GM18505 (cell line): ENCODE results near the gene AP1S3.

Source experiments
- ATAC-seq: cut with Tn5 transposase; IDR thresholded peaks from one replicate; pipeline ENCODE4 v1.9.1; 2021; ENCODE audit not compliant: unreplicated experiment
- POLR2A ChIP-seq: IDR thresholded peaks from 4 replicates; pipeline ENCODE4 v1.6.1; 2011; ENCODE audit warnings: borderline replicate concordance; ENCODE audit not compliant: insufficient read depth, insufficient read length; ENCODE audit errors: extremely low read depth

Gene AP1S3

DNA sequence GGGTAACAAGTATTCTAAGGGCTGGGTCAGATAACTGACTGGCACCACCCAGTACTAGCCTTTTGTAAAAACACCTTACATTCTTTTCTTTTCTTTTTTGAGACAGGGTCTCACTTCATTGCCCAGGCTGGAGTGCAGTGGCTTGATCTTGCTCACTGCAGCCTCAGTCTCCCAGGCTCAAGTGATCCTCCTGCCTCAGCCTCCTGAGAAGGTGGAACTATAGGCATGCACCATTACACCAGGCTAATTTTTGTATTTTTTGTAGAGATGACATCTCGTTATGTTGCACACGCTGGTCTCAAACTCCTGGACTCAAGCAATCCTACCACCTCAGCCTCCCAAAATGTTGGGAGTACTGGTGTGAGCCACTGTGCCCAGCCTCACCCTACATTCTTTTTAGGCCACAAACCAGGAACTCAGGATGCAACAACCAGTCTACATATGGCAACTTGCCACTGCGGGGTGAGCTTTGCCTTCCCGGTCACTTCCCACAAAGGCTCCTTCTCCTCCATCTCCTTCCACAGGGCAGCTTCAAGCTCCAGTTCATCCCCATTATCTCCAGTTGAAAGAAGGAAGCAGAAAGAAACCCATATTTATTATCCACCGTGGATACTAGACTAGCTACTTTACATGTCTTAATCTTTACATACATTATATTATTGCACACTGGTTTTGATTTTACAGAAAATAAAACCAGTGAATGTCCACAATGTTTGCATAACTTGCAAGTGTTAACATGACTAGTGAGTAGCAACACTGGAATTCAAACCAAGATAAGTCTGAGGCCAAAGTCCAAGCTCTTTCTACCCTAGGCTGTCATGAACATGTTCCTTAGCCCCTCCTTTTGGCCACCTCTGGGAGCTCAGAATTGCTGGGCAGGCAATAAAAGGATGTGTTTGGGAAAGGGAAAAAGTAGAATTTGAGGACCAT lies 23.7 kb upstream of the AP1S3 start:
- TF ChIP-seq POLR2A: no peak
- ATAC-seq: no peak

DNA sequence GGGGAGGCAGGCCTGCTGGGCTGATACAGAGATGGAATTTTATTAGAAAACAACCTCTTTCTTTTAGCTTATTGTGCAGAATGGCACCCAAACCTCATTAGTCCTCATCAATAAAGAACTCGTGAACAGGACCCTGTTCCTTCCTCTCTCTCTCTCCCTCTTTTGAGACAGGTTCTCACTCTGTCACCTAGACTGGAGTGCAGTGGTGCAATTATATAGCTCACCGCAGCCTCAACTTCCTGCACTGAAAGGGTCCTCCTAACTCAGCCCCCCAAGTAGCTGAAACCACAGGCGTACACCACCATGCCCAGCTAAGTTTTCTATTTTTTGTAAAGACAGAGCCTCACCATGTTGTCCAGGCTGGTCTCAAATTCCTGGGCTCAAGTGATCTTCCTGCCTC lies 21.7 kb upstream of the AP1S3 start:
- ATAC-seq: no peak
- no peak for TF ChIP-seq POLR2A

DNA sequence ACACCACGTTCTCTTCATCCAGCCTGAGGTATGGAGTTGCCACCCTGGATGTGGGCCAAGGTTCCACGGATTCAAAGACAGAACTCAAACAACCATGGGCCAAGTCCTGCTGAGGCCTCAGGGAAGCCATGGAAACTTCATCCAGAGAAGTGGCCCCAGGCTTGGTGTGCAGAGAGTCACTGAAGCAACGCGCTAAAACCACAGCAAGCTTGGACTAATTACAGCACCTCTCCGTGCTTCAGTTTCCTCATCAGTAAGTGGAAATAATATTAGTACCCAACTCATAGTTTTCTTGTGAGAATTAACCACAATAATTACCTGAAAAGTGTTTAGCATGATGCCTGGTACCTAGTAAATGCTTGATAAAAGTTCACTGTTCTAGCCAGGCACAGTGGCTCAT lies 19.2 kb upstream of the AP1S3 start:
- no peak for ATAC-seq

DNA sequence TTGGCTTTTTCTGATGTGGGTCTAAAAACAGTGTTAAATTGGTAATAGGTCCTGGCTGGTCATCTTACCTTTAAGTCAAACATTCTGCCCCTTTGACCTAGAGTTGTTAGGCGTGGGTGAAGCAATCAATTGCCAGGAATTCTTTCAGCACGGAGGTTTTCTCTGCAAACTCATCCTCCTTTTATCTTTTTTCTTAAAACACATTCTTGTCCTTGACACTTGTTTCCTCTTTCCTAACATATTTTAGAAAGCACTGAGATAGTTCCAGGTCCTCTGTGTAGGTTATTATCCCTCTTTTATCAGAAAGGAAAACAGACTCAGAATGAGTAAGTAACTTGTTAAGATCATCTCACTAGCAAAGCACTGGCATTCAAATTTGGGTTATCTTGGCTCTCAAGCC lies 18.6 kb upstream of the AP1S3 start:
- TF ChIP-seq POLR2A: no peak
- no peak for ATAC-seq

More for the DNA sequence above, 19.2 kb upstream of the AP1S3 start:
- no peak for TF ChIP-seq POLR2A

DNA sequence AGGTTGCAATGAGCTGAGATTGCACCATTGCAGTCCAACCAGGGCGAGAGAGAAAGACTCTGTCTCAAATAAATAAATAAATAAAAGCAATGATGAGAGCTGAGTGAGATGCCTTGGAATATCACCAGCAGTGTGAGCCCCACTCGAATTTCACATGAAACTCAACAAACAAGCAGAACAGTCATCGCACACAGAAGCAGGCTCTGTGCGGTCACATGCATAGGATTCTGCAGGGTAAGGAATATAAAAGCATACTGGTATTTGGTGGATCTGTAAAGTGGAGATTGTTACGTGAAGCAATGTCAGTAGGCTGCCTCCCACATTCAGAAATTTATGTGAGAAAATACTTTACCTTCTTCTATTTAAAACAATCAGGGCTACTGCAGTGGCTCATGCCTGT lies 18.0 kb upstream of the AP1S3 start:
- no peak for TF ChIP-seq POLR2A
- ATAC-seq: no peak

DNA sequence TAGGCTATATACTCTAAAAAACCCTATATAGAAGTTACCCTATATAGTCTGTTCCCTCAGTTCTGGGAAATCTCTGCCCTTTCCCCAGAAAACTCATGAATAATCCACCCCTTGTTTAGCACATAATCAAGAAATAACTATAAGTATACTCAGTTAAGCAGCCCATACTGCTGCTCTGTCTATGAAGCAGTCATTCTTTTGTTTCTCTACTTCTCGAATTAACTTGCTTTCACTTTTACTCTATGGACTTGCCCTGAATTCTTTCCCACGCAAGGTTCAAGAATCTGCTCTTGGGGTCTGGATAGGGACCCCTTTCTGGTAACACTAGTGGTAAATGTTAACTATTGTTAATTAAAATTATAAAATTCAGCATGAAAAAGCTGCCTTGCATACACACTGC lies 17.4 kb upstream of the AP1S3 start:
- ATAC-seq: no peak

DNA sequence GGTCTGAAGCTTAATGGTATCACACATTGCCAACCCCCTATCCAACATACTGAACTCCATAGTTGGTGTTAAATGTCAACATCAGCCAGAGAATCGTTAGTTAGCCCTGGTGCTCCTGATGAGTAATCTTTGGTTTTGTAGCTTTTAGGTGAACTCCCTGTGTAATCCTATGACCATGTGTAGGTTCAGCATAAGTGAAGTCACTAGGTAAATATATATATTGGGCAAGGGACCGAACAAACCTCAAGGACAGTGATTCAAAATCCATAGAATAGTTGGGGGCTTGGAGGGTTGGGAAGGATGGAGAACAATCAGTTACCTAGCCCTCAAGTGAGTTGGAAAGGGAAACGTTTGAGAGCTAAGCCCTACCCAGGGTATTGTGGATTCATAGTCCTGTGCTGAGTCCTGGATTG lies 16.0 kb upstream of the AP1S3 start:
- no peak for TF ChIP-seq POLR2A
- no peak for ATAC-seq

More for the DNA sequence above, 17.4 kb upstream of the AP1S3 start:
- no peak for TF ChIP-seq POLR2A

DNA sequence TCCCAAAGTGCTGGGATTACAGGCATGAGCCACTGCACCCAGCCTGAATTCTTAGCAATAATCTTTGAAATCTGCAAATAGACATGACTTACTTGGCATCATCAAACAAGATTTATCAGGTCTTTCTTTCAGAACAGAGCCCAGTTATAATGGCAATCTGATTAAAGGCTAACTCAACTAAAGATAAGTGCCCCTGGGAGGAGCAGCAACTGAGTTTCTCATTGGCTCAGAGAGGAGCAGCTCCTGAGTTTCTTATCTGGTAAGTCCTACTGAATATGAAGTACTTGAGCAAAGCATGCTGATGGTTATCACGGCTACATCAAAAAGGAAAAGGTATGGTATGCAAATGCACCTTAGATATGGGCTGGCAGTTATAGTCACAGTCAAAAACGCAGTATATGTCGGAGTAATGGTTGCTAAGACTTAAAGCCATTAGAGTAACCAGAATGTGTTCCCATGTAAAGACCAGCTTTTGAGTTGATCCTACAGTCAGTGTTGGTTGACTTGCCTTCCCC lies 15.0 kb upstream of the AP1S3 start:
- ATAC-seq: no peak
- no peak for TF ChIP-seq POLR2A

DNA sequence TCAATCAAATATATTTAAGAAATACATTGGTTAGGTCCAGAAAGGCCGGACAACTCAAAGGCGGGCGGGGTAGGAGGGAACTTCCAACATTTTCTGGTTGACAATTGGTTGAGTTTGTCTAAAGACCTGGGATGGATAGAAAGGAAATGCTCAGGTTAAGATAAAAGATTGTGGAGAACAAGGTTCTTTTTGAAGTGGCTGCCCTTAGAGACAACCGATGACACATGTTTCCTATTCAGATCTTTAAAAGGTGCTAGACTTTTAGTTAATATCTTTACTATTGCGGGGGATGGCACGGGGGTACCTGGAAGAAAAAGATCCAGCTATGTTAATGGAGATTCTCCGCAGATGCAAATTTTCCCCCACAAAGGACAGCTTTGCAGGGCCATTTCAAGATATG lies 10.0 kb upstream of the AP1S3 start:
- no peak for ATAC-seq
- no peak for TF ChIP-seq POLR2A

DNA sequence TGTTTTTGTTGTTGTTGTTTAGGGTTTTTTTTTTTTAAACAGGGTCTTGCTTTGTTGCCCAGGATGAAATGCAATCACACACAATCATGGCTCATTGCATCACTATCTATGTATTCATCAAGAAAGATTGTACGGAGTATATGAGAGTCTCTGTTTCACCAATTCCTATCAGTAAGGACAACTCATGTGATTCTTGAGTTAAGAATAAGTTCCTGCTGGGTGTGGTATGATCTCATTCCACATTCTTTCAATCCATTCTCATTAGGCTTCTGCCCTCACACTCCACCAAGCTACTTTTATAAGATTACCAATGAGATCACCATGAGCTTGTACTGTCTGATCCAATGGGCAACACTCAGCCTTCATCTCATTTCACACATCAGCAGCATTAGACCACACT lies 9.1 kb upstream of the AP1S3 start:
- no peak for ATAC-seq
- TF ChIP-seq POLR2A: no peak

DNA sequence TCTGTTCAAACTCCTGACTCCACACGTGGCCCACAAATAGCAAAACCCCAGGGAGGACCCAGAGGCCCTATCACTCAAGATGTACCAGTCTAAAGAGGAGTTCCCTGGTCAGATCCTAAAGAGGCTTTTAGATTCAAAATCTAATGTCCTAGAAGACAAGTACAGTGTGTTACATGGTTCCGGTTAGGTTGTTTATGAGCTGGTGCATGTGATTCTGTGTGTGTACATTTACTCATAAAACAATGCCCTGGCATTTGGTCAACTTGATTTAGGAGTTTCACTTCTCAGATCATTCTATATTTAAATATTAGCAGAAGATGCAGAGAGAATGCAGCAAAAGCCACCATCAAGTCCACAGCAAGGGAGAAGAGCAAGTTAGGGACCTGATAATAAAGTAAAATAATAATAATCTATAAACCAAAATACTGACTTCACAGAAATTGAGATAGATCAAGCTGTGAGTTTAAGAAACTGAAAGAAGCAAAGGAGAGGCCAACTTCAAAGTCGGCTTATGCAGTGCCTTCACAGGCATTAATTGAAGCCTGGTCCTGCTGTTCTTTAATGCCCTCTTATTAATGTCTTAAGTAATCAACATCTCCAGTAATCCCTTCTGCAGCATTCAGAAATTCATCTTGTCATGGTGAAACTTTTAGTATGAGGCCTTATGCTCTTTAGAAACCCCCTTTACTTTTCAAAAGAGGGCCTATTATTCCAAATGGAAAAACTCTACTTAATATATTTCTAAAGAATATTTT lies 4.2 kb upstream of the AP1S3 start:
- ATAC-seq: no peak
- TF ChIP-seq POLR2A: no peak

DNA sequence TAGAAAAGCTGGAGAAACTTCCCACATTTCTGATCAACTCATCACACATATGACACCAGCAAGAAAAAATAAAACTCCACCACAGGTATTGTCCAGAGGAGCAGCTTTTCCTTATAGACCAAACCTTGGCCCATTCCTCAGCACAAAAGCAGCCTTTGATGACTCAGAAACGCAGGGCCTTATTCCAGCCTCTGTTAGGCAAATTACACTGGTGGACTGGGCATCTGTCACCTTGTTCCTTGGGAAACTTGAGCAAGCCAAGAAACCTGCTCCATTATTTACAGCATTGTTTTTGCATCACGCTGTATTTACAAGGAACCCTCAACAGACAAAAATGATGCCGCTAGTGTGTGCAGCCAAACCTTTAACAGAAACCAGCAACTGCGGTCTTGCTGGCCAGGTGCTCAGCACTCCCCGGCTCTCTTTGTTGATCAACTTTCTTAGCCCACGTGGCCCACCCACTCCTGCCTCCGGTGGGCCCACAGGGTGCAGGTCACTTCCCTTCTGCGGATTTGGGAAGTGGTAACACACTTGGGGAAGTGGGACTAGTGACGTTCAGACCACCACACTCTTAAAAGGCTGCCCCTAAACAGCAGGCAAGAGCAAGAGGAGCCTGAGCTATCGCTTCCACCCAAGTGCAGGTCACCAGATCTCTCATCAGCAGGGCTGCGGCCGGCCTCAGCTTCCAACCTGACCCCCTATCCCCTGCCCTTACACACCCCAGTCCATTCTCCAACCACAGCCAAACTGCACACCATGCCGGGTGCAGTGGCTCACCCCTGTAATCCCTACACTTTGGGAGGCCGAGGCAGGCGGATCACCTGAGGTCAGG lies 1.5 kb downstream of the AP1S3 start:
- ATAC-seq: peak; percentile 66
- TF ChIP-seq POLR2A: peak; percentile 66

DNA sequence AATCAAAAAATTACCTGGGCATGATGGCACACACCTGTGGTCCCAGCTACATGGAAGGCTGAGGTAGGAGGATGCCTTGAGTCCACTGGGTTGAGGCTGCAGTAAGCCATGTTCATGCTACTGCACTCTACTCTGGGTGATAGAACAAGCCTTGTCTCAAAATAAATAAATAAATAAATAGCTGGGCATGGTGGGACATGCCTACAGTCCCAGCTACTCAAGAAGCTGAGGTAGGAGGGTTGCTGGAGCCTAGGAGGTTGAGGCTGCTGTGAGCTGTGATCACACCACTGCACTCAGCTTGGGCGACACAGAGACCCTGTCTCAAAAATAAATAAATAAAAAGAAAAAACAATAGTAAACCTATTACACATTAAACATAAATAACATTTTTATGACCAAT lies 3.0 kb downstream of the AP1S3 start:
- ATAC-seq: no peak
- no peak for TF ChIP-seq POLR2A

DNA sequence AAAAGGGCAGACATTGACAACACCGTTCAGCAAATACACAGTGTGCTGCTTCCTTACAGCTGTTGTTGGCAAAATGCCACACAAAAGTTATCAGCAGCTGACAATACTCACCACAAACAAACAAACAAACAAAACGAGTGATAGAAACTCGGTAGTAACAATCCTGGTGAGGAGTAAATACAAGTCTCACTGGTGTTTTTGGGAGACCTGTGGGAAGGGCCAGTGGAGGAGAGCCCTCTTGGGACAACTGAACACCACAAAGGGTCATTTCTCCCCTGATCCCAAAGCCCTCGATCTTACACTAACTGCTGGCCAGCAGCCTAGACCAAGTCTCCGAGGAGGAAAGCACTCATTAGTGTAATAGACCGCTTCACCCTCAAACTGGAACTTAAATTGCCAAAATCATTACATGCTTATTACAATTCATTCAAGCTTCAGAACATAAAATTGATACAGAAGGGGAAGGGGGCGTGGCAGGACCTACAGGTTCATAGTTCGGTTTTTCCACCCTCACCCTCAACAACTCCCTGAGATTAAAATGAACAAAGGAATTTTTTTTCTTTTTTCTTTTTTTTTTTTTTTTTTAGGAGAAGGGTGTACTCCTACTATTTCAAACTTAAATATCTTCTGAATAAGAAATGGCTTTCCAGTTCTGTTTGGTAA lies 5.0 kb downstream of the AP1S3 start:
- no peak for TF ChIP-seq POLR2A
- no peak for ATAC-seq
